HFFc6 (cell line): ENCODE data around the gene CHN1. TPM values are rescaled to one million over a fixed set of nuclear protein-coding genes. Genes with fewer than 3 reads are reported as not detected.
A peak's percentile ranks its signal among the peaks of the same experiment; 100 is the strongest.

ENCODE experiments used
- DNase-seq: peaks from one replicate; pipeline ENCODE4 v3.0.0-alpha.2; 2018
- H3K27ac Mint-ChIP-seq: 2 replicates; pipeline ENCODE4 v1.8.0; 2020; ENCODE audit warnings: mild to moderate bottlenecking, mixed read lengths
- H3K27me3 Mint-ChIP-seq: 2 replicates; pipeline ENCODE4 v1.8.0; 2021; ENCODE audit warnings: mild to moderate bottlenecking, moderate library complexity, mixed read lengths; ENCODE audit not compliant: insufficient read depth
- H3K36me3 Mint-ChIP-seq: 2 replicates; pipeline ENCODE4 v1.8.0; 2021; ENCODE audit warnings: low read depth, mixed read lengths
- H3K4me1 Mint-ChIP-seq: 2 replicates; pipeline ENCODE4 v1.8.0; 2020; ENCODE audit warnings: low read depth, mixed read lengths
- H3K4me3 Mint-ChIP-seq: 2 replicates; pipeline ENCODE4 v1.8.0; 2020; ENCODE audit warnings: mild to moderate bottlenecking, moderate library complexity, mixed read lengths
- H3K9me3 Mint-ChIP-seq: 2 replicates; pipeline ENCODE4 v1.8.0; 2020; ENCODE audit warnings: mild to moderate bottlenecking, mixed read lengths
- CTCF ChIP-seq: fragments of 200-600 bp; sonication (generic); IDR thresholded peaks from 2 replicates; pipeline ENCODE4 v1.5.0; 2021; ENCODE audit warnings: antibody characterized with exemption, mild to moderate bottlenecking
- total RNA-seq, 6 experiments: library from RNA; stranded (reverse); fragmentation: NEBNext Ultra II Directional; extraction: Animal tissue kit (Norgen Biotek cat#: 25700); gene quantifications; 2 replicates in 1 of 6; 3 replicates in 5 of 6; pipeline ENCODE4 v1.2.3, GENCODE V29; 2021

CHN1 gene
- total RNA-seq, 6 experiments from 2014 or later, result 85.5 to 104 (median 97.2) TPM

- H3K27me3 Mint-ChIP-seq, result no peaks in the 10 kb centered on the region
- peaks cover 48% of the 10 kb centered on the region for H3K4me1 Mint-ChIP-seq
- H3K27ac Mint-ChIP-seq, result peak overlapping the region; percentile 90
- H3K9me3 Mint-ChIP-seq, result no peaks in the 10 kb centered on the region
- H3K36me3 Mint-ChIP-seq, result no peaks in the 10 kb centered on the region; the same call in 1 of the 2 replicates
- no peak for DNase-seq
- TF ChIP-seq CTCF, result no peak
- peak overlapping the region; percentile 98 for H3K4me3 Mint-ChIP-seq
Observed at GRCh38 chr2:174846218-174846617, 159.0 kb downstream of the CHN1 start.

- DNase-seq, result no peak
- peaks cover 67% of the 10 kb centered on the region for H3K4me1 Mint-ChIP-seq
- TF ChIP-seq CTCF, result no peak
- no peaks in the 10 kb centered on the region for H3K9me3 Mint-ChIP-seq
- H3K4me3 Mint-ChIP-seq, result peak overlapping the region; percentile 98
- H3K27ac Mint-ChIP-seq, result peak overlapping the region; percentile 90
- no peaks in the 10 kb centered on the region; the same call in 1 of the 2 replicates for H3K36me3 Mint-ChIP-seq
- H3K27me3 Mint-ChIP-seq, result no peaks in the 10 kb centered on the region
Observed at GRCh38 chr2:174844295-174844708, 160.9 kb downstream of the CHN1 start.

- H3K27me3 Mint-ChIP-seq, result no peaks in the 10 kb centered on the region; the same call in 1 of the 2 replicates
- peaks cover 70% of the 10 kb centered on the region for H3K4me1 Mint-ChIP-seq
- no peak overlapping the region for H3K4me3 Mint-ChIP-seq
- H3K36me3 Mint-ChIP-seq, result peaks cover 4% of the 10 kb centered on the region; the same call in 1 of the 2 replicates
- DNase-seq, result no peak
- no peaks in the 10 kb centered on the region for H3K9me3 Mint-ChIP-seq
- H3K27ac Mint-ChIP-seq, result no peak overlapping the region
- TF ChIP-seq CTCF, result no peak
Observed at GRCh38 chr2:174842496-174842895, 162.7 kb downstream of the CHN1 start.

- H3K27ac Mint-ChIP-seq, result peak overlapping the region; percentile 70
- no peak for DNase-seq
- peaks cover 73% of the 10 kb centered on the region for H3K4me1 Mint-ChIP-seq
- no peak for TF ChIP-seq CTCF
- peaks cover 6% of the 10 kb centered on the region; the same call in 1 of the 2 replicates for H3K36me3 Mint-ChIP-seq
- H3K9me3 Mint-ChIP-seq, result no peaks in the 10 kb centered on the region
- H3K4me3 Mint-ChIP-seq, result peak overlapping the region; percentile 37
- H3K27me3 Mint-ChIP-seq, result no peaks in the 10 kb centered on the region; the same call in 1 of the 2 replicates
Observed at GRCh38 chr2:174841936-174842335, 163.2 kb downstream of the CHN1 start.

- no peak for DNase-seq
- no peak for TF ChIP-seq CTCF
- H3K27ac Mint-ChIP-seq, result peak overlapping the region; percentile 81
Observed at GRCh38 chr2:174841350-174841749, 163.8 kb downstream of the CHN1 start.

More at GRCh38 chr2:174841350-174841749, 163.8 kb downstream of the CHN1 start:
- H3K4me3 Mint-ChIP-seq, result peak overlapping the region; percentile 62
- H3K36me3 Mint-ChIP-seq, result peaks cover 9% of the 10 kb centered on the region; the same call in 1 of the 2 replicates
- no peaks in the 10 kb centered on the region for H3K9me3 Mint-ChIP-seq
- H3K27me3 Mint-ChIP-seq, result no peaks in the 10 kb centered on the region; the same call in 1 of the 2 replicates
- peaks cover 78% of the 10 kb centered on the region for H3K4me1 Mint-ChIP-seq
